Pancreas (tissue), 10 donors: ENCODE results near the gene CHD2. TPM values are rescaled to one million over a fixed set of nuclear protein-coding genes. Genes with fewer than 3 reads are reported as not detected.
A peak's percentile ranks its signal among the peaks of the same experiment; 100 is the strongest.

Source experiments
- ATAC-seq, 4 donors: fragments of 200-7000 bp; cut with Tn5 transposase; one replicate each; pipeline versions ENCODE4 v1.8.0 to v1.9.1; 2020; ENCODE audit warnings: mild to moderate bottlenecking in 4 of 4, moderate library complexity in 4 of 4
- DNase-seq, 6 donors: peaks; one replicate each; pipeline ENCODE4 v3.0.0-alpha.2; 2020
- FAIRE-seq: peaks from 2 replicates; lab custom pipeline; 2012; peaks lifted over from hg19 to GRCh38; lab: Jason Lieb, UNC
- H3K27ac ChIP-seq, 4 donors: fragments of 200-600 bp; sonication (generic); 1 replicate in 3 of 4; 2 replicates in 1 of 4; pipeline versions ENCODE4 v1.5.0 to v1.8.0; 2020
- H3K27me3 ChIP-seq, 4 donors: fragments of 200-600 bp; one replicate each; pipeline ENCODE4 v1.8.0; 2021
- H3K36me3 ChIP-seq, 3 donors: fragments of 200-600 bp; sonication (generic) in 1 of 3; one replicate each; pipeline versions ENCODE4 v1.5.0 to v1.8.0; 2020 to 2021
- H3K4me1 ChIP-seq, 3 donors: fragments of 200-600 bp; one replicate each; pipeline ENCODE4 v1.8.0; 2021
- H3K4me3 ChIP-seq, 4 donors: fragments of 200-600 bp; sonication (generic) in 2 of 4; one replicate each; pipeline versions ENCODE4 v1.5.0 to v1.8.0; 2020 to 2021
- H3K9me3 ChIP-seq, 4 donors: fragments of 200-600 bp; one replicate each; pipeline ENCODE4 v1.8.0; 2021
- CTCF ChIP-seq, 4 donors: fragments of 200-600 bp; sonication (generic) in 3 of 4; IDR thresholded peaks; one replicate each; pipeline versions ENCODE4 v1.5.0 to v1.8.0; 2021; ENCODE audit warnings: antibody characterized with exemption in 4 of 4
- WGBS, 2 donors: extraction: QIAGEN DNeasy Blood & Tissue Kit; methylation state at CpG; one replicate each; pipeline ENCODE4 v1.1.7; 2013; 5-methylcytosine and 5-hydroxymethylcytosine counted together
- intact Hi-C, 3 donors: fragments of 100-400 bp; cut with DNase I; formaldehyde crosslinking; loops; one replicate each; pipeline versions ENCODE4 v1.11.1 to v1.14.2; 2022
- polyA plus RNA-seq, 2 donors: library from polyadenylated mRNA; stranded (reverse); fragments of 200-250 nt; gene quantifications; one replicate each; pipeline ENCODE4 v1.2.3, GENCODE V29; 2013
- total RNA-seq, 6 donors: library from RNA; stranded (reverse); fragmentation: NEBNext Ultra II Directional in 4 of 6; extraction: Animal tissue kit (Norgen Biotek cat#: 25700) in 4 of 6; gene quantifications; one replicate each; pipeline versions ENCODE4 v1.2.1 to v1.2.4, GENCODE V29; 2021 to 2023
- donor health status: healthy with polysubstance abuse.
- donor health status: DM: no; HTN: no; CAD: no; lungs with moderate emphysema.
- donor health status: DM: no; HTN: no; CAD: no.
- donor health status: control.
- donor health status: control.
- donor health status: Bipolar disorder and iron deficiency.
- donor health status: DM: yes; HTN: yes; CAD: no.
- donor health status: DM: no; HTN: no; CAD: no.
- donor health status: DM: no; HTN: no; CAD: no.
- donor health status: DM: yes; HTN: yes; CAD: no.

The CHD2 gene
- total and polyA plus RNA-seq, 8 donors, result 27.7 to 86.3 (median 44.0) TPM

DNA sequence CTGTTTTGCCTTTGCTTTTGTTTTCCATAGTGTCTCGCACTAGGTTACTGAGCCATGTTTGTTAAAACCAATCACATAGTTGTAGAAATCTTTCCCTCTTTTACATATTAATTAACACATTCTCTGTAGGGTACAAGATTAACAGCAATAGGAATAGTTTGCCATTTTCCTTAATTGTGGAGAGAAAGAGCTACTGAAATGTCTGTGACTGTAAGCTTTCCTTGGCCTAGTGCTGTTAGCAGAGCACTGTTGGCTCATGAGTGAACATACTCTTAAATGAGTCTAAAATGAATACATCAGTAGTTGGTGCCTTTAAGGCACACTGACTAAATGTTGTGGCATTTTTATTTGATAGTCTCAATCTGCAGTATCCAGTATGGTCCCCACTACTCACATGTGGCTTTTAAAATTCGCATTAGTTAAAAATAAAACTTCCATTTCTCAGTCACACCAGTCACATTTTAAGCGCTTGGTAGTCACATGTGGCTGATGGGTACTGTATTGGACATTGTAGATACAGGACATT is 28.2 kb downstream of the CHD2 start:
- no peak overlapping the region for H3K4me3 ChIP-seq
- H3K36me3 ChIP-seq, result peaks cover 0 to 39% (median 9%) of the 10 kb centered on the region in 3 donors
- DNase-seq (no peak), ATAC-seq (no peak), FAIRE-seq (no peak)
- intact Hi-C loops, result no loop called here
- TF ChIP-seq CTCF (IDR thresholded peaks at IDR 0.05), result no peak
- no peaks in the 10 kb centered on the region for H3K27me3 ChIP-seq
- no peaks in the 10 kb centered on the region for H3K9me3 ChIP-seq
- 94 to 95% methylated on average over 3 of the region's 3 CpGs for WGBS, 2 donors
- H3K27ac ChIP-seq, result peak overlapping the region in 1 of 4 donors; percentile 8
- peaks cover 13 to 22% (median 20%) of the 10 kb centered on the region in 3 donors for H3K4me1 ChIP-seq

DNA sequence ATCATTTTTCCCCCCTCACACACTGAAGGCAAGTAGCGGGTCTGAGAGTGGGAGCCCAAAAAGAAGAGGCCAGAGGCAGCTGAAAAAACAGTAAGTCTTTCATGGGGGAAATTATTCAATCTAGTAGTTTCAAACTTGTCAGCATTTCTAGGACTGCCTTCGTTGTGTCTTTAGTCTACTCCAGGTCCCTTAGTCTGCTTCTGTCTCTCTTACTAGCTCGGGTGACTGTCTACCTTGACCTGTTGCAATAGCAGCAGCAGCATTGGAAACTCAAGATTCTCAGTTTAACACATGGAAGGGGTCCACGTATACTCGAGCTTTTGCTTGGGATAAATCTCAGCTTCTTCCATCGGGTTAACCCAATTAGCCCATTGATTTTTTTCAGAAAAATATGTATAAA is 28.9 kb downstream of the CHD2 start:
- Histone ChIP-seq H3K27me3 (no peaks in the 10 kb centered on the region), H3K36me3 (peaks cover 0 to 45% (median 12%) of the 10 kb centered on the region in 3 donors), H3K4me3 (no peak overlapping the region), H3K9me3 (no peaks in the 10 kb centered on the region), H3K27ac (peak overlapping the region in 2 of 4 donors; percentile 3 to 48), H3K4me1 (peaks cover 15 to 22% (median 20%) of the 10 kb centered on the region in 3 donors)
- FAIRE-seq (no peak), ATAC-seq (no peak), DNase-seq (no peak)
- TF ChIP-seq CTCF (IDR thresholded peaks at IDR 0.05), result no peak
- intact Hi-C loops, result no loop called here
- WGBS, 2 donors, result 73 to 80% methylated on average over 6 of the region's 6 CpGs

- H3K4me1 ChIP-seq, result peaks cover 15 to 20% (median 18%) of the 10 kb centered on the region in 3 donors
- WGBS, 2 donors, result 10 to 20% methylated on average over 3 of the region's 3 CpGs
- intact Hi-C loops, result no loop called here
- ATAC-seq (peak; percentile 63 to 87 (median 74)), FAIRE-seq (no peak), DNase-seq (no peak)
- H3K27ac ChIP-seq, result peak overlapping the region; percentile 39 to 60 (median 51)
- no peaks in the 10 kb centered on the region for H3K9me3 ChIP-seq
- no peak for TF ChIP-seq CTCF (IDR thresholded peaks at IDR 0.05)
- peaks cover 0 to 44% (median 12%) of the 10 kb centered on the region in 3 donors for H3K36me3 ChIP-seq
- no peak overlapping the region for H3K4me3 ChIP-seq
- H3K27me3 ChIP-seq, result no peaks in the 10 kb centered on the region
Observed at GRCh38 chr15:92930054-92930621, 30.0 kb downstream of the CHD2 start.

- H3K9me3 ChIP-seq, result no peaks in the 10 kb centered on the region
- no peak for TF ChIP-seq CTCF (IDR thresholded peaks at IDR 0.05)
- ATAC-seq, result peak; percentile 26 to 51 (median 48)
- peak overlapping the region; percentile 39 to 60 (median 51) for H3K27ac ChIP-seq
- H3K4me1 ChIP-seq, result peaks cover 15% of the 10 kb centered on the region in 3 donors
- H3K4me3 ChIP-seq, result no peak overlapping the region
- peaks cover 0 to 38% (median 12%) of the 10 kb centered on the region in 3 donors for H3K36me3 ChIP-seq
- no peak for DNase-seq
- FAIRE-seq, result no peak
- 19 to 21% methylated on average over 1 of the region's 1 CpG for WGBS, 2 donors
- no peaks in the 10 kb centered on the region for H3K27me3 ChIP-seq
- intact Hi-C loops, result no loop called here
Observed at GRCh38 chr15:92930776-92931175, 30.7 kb downstream of the CHD2 start.
